ENCODE results near the gene PIRT.

The PIRT gene

DNA sequence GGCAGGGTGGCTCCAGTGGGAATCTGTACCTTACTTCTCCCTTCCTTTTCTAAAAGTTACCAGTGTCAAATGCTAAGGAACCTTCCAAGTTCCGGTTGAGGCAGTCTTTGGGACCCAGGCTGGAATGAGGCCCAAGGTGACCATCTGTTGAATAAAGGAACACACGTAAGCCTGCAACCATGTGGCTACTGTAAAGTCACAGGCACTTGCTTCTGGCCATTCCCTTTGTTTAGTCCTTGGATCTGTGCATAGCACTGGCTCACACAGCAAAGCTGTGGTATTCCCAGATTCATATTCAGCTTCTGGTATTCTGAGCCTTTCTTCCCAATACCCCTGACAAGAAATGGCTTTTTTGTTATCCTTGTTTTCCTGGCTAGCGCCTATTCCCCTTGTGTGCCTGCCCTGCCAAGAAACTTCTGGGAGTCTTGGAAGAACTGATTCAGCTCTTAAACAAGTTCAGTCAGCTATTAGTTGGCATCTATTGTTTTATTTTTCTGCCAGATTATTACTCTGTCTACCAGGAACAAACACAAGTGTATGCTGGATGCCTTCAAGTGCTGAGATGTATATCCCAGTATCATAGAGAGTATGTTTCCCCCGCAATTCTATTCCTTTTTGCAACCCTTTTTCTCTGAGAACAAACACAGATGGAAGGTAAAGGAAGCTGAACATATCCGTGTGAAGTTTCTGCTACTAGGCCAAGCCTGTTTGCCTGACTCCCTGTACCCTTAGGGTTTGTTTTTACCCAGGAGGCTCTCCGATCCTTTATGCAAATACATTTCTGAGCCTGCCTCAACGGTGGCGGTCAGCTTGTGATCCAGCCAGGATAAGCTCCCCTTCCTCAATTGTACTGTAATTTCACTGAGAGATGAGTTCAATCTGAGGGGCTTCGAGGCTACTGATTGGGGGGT lies 47.1 kb downstream of the PIRT start:
- Histone ChIP-seq H3K4me3 (no peak overlapping the region), H3K27ac (no peak overlapping the region)
- no peak for DNase-seq (ENCODE audit: low spot score)
- TF ChIP-seq, protein P1, sequence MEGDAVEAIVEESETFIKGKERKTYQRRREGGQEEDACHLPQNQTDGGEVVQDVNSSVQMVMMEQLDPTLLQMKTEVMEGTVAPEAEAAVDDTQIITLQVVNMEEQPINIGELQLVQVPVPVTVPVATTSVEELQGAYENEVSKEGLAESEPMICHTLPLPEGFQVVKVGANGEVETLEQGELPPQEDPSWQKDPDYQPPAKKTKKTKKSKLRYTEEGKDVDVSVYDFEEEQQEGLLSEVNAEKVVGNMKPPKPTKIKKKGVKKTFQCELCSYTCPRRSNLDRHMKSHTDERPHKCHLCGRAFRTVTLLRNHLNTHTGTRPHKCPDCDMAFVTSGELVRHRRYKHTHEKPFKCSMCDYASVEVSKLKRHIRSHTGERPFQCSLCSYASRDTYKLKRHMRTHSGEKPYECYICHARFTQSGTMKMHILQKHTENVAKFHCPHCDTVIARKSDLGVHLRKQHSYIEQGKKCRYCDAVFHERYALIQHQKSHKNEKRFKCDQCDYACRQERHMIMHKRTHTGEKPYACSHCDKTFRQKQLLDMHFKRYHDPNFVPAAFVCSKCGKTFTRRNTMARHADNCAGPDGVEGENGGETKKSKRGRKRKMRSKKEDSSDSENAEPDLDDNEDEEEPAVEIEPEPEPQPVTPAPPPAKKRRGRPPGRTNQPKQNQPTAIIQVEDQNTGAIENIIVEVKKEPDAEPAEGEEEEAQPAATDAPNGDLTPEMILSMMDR (IDR thresholded peaks at IDR 0.05), result no peak

DNA sequence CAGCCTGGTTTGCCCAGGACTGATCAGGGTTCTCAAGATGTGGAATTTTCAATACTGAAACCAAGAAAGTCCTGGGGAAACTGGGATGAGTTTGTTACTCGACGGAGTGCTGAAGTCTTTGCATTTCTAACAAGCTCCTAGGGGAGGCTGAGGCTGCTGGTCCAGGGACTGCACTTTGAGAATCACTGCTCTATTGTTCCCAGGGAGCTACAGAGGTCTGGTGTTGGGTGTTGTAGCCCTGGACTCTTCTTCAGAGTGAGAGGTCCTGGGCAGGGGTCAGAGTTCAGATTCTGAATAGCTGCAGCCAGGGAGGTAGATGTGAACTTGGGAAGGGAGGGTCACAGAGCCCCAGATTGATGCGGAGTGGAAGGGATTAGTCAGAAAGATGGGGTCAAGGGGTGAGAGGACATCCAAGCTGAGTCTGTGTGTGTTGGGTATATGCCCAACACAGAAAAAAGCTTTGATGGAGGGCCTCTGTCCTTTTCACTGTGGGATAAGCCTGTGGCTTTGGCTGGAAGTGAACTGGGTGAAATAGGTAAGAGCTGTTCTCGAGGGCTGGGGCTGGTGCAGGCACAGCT lies 48.1 kb downstream of the PIRT start:
- Histone ChIP-seq H3K27ac (no peak overlapping the region), H3K4me3 (no peak overlapping the region)
- no peak for DNase-seq (ENCODE audit: low spot score)
- TF ChIP-seq, protein P1 (IDR thresholded peaks at IDR 0.05), result no peak

DNA sequence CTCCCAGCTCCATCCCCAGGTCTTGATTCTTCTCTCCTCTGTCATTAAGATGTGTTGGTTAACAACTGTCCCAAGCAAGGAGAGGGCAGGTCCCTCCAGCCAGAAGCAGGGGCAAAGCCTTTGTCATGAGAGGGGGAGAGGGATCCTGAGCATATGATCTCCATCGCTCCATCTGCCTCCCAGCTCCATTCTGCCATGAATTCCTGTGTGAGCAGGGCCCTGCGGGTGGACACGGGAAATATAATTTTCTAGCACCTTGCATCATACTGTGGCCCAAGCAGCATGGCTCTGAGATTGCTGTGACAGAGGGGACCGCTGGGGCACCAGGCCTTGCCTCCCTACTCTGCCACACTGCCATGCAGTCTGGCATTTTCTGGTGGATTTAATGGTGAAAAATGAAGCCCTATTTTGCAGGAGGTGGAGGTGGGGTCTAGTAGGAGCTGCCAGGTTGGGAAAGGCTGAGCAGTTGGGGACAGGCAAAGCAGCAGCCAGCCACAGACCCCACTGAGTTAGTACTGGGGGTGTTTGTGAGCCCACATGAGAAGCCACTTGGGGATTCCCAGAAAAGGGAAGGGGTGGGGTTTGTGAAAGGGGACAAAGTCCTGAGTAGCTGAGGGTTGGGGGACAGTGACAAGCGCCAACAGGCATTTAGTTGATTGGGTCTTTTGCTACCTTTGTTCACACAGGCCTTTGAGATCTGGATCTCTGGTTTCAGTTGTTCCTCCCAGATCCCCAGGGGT lies 50.4 kb downstream of the PIRT start:
- no peak overlapping the region for H3K27ac ChIP-seq
- TF ChIP-seq, protein P1 (IDR thresholded peaks at IDR 0.05), result no peak
- H3K4me3 ChIP-seq, result no peak overlapping the region
- DNase-seq (ENCODE audit: low spot score), result no peak

DNA sequence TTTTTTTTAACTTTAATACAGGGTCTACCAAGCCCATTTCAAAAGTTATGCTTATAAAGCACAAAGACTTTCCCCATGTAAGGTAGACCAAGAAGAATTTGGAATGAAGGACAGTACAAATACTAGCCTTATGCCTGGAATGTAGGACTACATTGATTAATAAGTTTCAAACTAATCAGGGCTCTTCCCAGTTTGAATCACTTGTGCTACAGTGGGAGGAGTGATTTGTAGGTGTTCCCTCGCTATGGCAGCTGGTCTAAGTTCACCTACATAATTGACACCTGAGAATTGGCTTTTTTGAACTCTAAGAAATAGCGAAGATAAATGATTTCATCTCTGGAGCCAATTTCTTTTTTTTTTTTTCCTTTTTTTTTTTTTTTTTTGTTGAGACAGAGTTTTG lies 52.6 kb downstream of the PIRT start:
- no peak for DNase-seq (ENCODE audit: low spot score)
- H3K4me3 ChIP-seq, result no peak overlapping the region
- TF ChIP-seq, protein P1 (IDR thresholded peaks at IDR 0.05), result no peak
- H3K27ac ChIP-seq, result no peak overlapping the region

DNA sequence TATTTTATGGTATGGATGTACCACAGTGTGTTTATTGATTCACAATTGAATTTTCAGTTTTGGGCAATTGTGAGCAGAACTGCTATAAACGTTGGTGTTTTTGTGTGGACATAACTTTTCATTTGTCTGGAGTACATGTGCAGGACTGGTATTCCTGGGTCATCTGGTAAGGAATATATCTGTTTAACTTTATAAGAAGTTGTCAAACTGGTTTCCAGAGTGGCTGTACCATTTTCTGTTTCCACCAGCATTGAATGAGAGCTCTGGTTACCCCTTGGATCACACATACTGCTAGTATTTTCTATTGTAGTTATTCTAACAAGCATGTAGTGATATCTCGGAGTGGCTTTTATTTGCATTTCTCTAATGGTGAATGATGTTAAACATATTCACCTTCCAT lies 58.3 kb downstream of the PIRT start:
- TF ChIP-seq, protein P1 (IDR thresholded peaks at IDR 0.05), result no peak
- Histone ChIP-seq H3K4me3 (no peak overlapping the region), H3K27ac (no peak overlapping the region)
- no peak for DNase-seq (ENCODE audit: low spot score)

DNA sequence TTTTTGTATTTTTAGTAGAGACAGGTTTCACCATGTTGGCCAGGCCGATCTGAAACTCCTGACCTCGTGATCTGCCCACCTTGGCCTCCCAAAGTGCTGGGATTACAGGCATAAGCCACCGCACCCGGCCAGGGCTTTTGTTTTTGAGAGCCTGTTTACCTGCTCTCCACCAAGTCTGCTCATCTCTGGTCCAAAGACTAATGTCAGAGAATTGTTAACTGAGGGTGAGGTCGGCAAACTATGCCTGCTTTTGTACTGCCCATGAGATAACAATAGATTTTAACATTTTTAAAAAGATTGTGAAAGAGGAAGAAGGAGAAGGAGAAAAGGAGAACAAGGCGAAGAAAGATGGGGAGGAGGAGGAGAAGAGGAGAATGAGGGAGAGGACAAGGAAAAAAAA lies 60.0 kb downstream of the PIRT start:
- H3K4me3 ChIP-seq, result no peak overlapping the region
- no peak overlapping the region for H3K27ac ChIP-seq
- no peak for DNase-seq (ENCODE audit: low spot score)
- TF ChIP-seq, protein P1 (IDR thresholded peaks at IDR 0.05), result no peak
